NCI-H2081 (cell line): ENCODE measurements around the gene KCNN3.

ENCODE experiments used
- DNase-seq, 2 experiments: peaks; one replicate each; lab custom pipeline; 2025; lab: John Stamatoyannopoulos, UW

KCNN3 gene

GRCh38 chr1:154770897-154771594, 99.0 kb downstream of the KCNN3 start:
- no peak for DNase-seq

- no peak for DNase-seq
Observed at GRCh38 chr1:154769193-154769895, 100.7 kb downstream of the KCNN3 start.

DNA sequence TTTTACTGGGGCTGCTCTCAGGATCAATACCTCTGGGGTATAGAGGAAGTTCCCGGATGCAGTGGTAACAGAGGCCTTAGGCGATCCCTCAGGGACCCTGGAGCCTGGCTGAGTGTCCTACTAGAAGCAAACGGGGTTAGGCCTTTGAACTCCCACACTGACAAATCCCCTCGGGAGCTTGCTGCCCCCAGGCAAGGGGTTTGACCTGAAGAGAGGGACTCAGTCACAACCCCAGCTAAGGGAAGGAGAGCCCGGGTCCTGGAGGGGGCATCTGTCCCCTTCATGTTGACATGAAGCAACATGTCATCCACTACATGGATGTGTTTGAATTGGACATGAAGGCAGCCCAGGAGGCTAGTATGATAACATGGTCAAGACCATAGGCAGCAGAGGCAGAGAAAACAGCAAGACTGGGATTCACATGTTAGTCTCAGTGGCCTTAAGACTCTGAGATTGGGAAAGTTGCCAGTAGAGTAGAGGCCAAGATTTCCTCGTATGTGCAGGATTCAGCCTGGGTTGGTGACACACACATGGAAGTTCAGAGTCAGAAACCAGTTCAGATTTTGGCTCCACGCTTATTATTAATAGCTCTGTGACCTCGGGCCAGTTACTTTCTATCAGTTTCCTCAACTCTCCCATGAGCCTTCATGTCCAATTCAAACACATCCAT, 101.5 kb downstream of the KCNN3 start:
- no peak for DNase-seq

DNA sequence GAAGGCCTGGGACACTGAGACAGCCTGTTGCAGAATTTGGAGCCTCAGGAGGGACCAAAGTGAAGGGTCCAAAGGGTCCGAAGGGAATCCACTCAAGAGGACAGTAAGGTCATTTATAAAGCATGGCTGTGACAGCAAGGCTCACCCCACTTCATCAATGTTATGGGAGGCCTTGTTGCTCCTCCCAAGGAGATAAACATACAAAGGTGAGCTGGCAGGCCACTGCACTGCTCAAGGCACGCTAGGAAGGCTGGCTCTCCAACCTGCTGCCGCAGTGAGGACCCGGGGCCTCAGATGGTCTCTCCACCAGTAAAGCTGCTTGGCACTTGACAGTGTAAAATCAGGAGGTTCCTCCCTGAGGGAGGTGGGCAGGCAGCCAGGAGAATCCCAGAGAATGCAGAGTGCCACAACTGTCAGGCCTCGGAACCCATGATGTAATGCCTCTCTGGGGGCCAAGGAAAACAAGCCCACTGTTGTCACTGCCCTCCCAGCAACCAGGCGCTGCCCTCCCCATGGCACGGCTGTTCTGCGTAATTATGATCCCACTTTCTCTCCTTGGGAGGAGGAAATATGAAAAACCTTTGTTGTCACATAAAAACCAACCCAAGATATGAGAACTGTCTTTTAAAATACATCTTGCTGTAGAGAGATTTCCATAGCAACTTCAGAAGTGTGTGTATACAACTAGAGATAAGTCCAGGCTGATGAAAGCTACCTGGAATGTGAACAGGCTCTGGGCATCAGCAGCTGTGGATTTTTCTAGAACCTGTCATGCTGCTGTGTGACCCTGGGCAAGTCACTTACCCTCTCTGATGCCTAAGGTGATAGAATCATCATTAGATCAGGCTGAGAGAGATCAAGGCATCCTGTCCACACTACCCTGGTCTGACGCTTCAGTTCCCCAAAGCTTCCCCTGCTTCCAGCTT, 102.5 kb downstream of the KCNN3 start:
- DNase-seq = peak in 1 of 2 experiments; percentile 16

- no peak for DNase-seq
Observed at GRCh38 chr1:154765970-154766369, 104.1 kb downstream of the KCNN3 start.

DNA sequence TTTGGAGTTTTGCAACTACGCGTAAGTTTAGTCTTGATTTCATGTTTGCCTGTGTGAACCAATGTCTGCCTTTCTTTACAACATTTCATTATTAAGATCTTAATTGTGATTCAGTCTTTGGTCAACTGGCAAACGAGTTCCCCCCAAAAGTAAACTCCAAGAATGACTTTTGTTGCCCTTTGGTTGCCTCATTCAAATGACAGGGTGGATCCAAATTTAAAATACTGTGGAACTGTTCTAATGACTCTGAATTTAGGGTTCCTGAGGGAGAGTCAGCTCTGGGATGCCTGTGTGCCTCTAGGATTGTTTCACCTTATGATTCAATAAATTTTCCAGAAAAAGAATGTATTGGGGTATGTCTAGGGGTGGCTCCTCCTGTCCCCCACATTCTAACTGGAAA, 105.3 kb downstream of the KCNN3 start:
- DNase-seq = no peak

- no peak for DNase-seq
Observed at GRCh38 chr1:154764181-154764580, 105.9 kb downstream of the KCNN3 start.

DNA sequence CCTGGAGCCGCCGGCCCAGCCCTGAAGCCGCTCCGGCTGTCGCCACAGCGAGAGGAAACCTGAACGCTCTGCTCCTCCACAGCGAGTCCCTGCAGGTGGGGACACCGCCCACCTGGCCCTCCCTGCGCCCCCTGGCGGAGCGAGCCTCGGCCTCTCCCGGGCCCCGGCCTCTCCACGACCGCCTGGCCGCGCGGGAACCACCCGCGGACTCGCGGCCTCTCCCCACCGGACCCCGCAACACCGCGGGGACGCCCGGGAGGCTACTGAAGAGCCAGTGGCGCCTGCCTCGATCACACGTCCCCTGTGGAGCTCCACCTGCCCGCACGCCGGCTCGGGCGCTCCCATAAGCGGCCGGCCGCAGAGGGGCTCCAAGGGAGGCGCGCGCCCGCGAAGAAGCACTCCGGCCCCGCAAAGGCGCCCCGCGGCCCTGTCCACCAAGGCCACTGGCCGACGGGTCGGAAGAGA, 109.6 kb downstream of the KCNN3 start:
- peak in 1 of 2 experiments; percentile 25 for DNase-seq

- DNase-seq = no peak
Observed at GRCh38 chr1:154759793-154760192, 110.3 kb downstream of the KCNN3 start.

DNA sequence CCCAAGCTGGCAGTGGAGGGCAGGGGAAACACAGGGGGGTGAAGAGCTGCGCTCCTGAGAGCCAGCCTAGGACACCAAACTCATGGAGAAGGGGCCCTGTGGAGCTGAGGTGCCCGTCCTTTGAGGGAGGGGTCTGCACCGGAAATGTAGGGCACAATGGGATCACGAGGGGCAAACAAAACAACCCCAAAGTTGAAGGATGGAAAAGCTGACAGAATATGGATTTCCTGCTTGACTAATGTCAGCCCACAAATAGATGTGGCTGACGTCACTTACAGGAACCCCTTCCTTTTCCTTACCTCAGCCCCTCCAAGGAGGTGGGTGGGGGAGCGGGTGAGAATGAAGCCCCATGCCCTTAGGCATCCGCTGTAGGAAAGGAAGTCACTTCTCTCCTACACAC, 110.9 kb downstream of the KCNN3 start:
- no peak for DNase-seq

GRCh38 chr1:154758346-154758745, 111.7 kb downstream of the KCNN3 start:
- DNase-seq = no peak

- no peak for DNase-seq
Observed at GRCh38 chr1:154756793-154757548, 113.1 kb downstream of the KCNN3 start.

- DNase-seq = no peak
Observed at GRCh38 chr1:154755858-154756730, 114.0 kb downstream of the KCNN3 start.

- no peak for DNase-seq
Observed at GRCh38 chr1:154753426-154753825, 116.7 kb downstream of the KCNN3 start.

DNA sequence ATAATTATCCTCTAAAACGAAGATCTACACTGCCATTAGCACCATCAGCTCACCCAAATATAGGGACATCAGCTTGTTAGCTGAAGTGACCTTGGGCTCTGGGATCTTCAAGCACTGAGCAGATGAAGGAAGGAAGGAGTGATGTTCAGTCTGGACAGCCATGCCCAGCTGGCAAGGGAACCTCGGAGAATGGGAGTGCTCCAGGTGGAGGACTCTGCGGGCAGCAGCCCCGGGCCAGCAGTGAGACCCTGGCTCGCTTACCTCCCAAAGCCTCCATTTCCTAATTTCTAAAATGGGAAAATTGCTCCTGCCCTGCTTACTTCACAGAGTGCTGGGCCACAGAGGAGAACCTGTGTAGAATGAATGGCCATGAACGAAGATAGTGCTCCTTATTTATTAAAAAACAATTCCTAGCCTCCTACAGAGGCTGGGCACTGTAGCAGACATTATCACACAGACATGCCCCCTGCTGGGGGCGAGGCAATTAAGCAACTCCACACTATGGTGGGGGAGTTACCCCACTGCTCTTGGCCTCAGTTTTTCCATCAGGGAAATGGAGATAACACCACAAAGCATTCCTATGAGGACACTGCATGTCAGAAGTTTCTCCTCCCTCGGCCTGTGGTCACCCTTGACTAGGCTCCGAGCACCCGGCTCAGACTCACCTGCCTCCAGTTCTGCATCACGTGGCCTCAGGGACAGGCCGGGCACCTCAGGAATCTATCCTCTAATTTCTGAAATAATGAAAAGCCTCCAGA, 117.6 kb downstream of the KCNN3 start:
- DNase-seq = no peak

GRCh38 chr1:154751690-154752089, 118.4 kb downstream of the KCNN3 start:
- DNase-seq = no peak

DNA sequence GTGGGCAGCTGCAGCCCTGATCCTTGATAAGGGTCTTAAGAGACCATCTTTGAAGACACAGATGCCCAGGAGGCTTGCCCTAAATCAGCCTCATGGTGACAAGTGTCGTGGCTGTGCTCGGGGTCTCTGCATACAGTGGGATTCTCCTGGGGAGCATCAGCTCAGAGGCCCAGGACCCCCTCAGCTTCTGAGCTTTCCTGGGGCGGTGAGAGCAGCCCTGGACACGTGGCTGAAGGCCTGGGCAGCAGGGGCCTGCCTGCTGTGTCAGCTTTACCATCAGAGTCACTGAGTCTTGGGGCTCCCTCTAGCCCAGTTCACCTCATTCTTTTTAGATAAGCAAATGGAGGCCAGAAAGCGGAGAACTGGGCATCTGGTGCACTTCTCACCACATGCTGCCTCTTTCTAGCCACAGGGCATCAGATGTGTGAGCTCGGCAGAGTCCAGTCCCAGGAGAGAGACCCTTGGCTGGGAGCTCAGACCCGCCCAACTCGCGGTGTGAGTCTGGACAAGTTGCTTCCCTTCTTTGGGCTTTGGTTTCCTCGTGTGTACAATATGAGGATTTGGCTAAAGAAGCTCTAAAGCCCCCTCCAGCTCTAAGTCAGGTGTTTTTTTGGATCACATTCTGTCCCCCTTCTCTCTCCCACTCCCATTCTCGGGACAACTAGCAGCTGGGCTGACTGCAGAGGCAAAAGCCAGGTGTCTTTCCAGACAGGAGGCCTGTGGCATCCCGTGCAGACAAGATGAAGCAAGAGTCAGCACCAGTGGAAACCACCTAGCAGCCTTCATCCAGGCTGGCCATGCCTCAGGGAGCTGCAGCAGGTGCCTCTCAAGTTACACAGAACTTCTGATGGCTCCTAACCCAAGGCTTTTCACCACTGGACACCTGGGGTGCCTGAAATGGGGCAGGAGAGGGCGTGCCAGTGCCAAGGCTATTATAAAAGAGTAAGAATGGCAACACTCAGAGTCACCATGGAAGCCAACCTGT, 119.1 kb downstream of the KCNN3 start:
- no peak for DNase-seq

GRCh38 chr1:154749078-154749760, 120.9 kb downstream of the KCNN3 start:
- DNase-seq = no peak
